Osteoblast (primary cell): Measurements from ENCODE around the gene PPP3CA. TPM values are rescaled to one million over a fixed set of nuclear protein-coding genes. Genes with fewer than 3 reads are reported as not detected.

Source experiments
- DNase-seq: peaks from one replicate; pipeline ENCODE4 v3.0.0; 2011; ENCODE audit warnings: low spot score, mixed read lengths; ENCODE audit not compliant: insufficient read length; ENCODE audit errors: missing footprints
- H2AFZ ChIP-seq: 2 replicates; pipeline ENCODE4 v1.6.0; 2011; ENCODE audit warnings: mild to moderate bottlenecking, low read length
- H3K27ac ChIP-seq: 2 replicates; pipeline ENCODE4 v1.5.1; 2011; ENCODE audit warnings: mild to moderate bottlenecking, low read depth, low read length, moderate library complexity
- H3K27me3 ChIP-seq: 2 replicates; pipeline ENCODE4 v1.6.0; 2012; ENCODE audit warnings: mild to moderate bottlenecking, control low read depth, inconsistent platforms, low read length, moderate library complexity; ENCODE audit not compliant: insufficient read depth
- H3K36me3 ChIP-seq: 2 replicates; pipeline ENCODE4 v1.5.1; 2011; ENCODE audit warnings: mild to moderate bottlenecking, low read length, control low read depth, moderate library complexity; ENCODE audit not compliant: insufficient read depth
- H3K4me1 ChIP-seq: 2 replicates; pipeline ENCODE4 v1.5.1; 2011; ENCODE audit warnings: mild to moderate bottlenecking, low read length, control low read depth, moderate library complexity; ENCODE audit not compliant: insufficient read depth
- H3K4me2 ChIP-seq: 2 replicates; pipeline ENCODE4 v1.6.0; 2011; ENCODE audit warnings: mild to moderate bottlenecking, low read length; ENCODE audit not compliant: insufficient read depth
- H3K4me3 ChIP-seq: fragments of 200-600 bp; sonication (generic); 3 replicates; pipeline ENCODE4 v1.5.1; 2012; ENCODE audit warnings: mild to moderate bottlenecking, low read length, inconsistent platforms; ENCODE audit not compliant: insufficient read depth
- H3K79me2 ChIP-seq: 2 replicates; pipeline ENCODE4 v1.6.0; 2012; ENCODE audit warnings: mild to moderate bottlenecking, low read length, control low read depth, inconsistent platforms; ENCODE audit not compliant: insufficient read depth
- H3K9me3 ChIP-seq: 2 replicates; pipeline ENCODE4 v1.5.1; 2011; ENCODE audit warnings: low read depth, low read length, control low read depth
- H4K20me1 ChIP-seq: 2 replicates; pipeline ENCODE4 v1.6.0; 2012; ENCODE audit warnings: mild to moderate bottlenecking, low read length, control low read depth; ENCODE audit not compliant: insufficient read depth
- total RNA-seq: library from RNA; depleted of rRNA; stranded (reverse); fragments of >200 nt; gene quantifications from 2 replicates; pipeline ENCODE4 v1.2.3, GENCODE V29; 2012
- TF ChIP-seq, protein P1 (sequence below): IDR thresholded peaks from 2 replicates; pipeline ENCODE4 v1.5.1; 2011; ENCODE audit warnings: mild to moderate bottlenecking, low read depth, low read length, moderate library complexity; ENCODE audit errors: extremely low read depth

The PPP3CA gene
- total RNA-seq, 1 donor = 80.0 TPM

DNA sequence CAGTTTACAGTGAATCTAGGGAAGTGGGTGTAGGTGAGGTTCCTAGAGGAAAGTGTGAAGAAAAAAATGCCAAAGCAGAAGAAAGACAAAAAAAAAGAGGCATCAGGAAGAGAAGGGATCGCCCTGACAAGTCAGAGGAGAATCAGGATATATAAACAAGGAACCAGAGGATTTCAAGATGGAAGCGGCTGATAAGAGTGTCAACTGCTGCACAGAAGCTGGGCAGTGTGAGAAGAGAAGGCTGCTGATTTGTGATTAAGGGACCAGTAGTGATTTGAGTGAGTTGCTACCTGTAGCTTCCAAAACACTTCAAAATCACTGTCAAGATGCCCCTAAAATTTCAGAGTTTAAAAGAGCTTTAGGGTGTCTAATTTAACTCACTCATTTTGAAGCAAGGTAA, 258.2 kb downstream of the PPP3CA start:
- Histone ChIP-seq H3K4me3 (no peak overlapping the region), H3K9me3 (no peaks in the 10 kb centered on the region), H4K20me1 (peaks cover 3% of the 10 kb centered on the region), H3K27ac (no peak overlapping the region), H3K79me2 (no peaks in the 10 kb centered on the region), H2AFZ (no peak overlapping the region), H3K36me3 (peaks cover 11% of the 10 kb centered on the region), H3K4me2 (no peak overlapping the region), H3K4me1 (no peaks in the 10 kb centered on the region), H3K27me3 (no peaks in the 10 kb centered on the region)
- no peak for DNase-seq
- TF ChIP-seq, protein P1, sequence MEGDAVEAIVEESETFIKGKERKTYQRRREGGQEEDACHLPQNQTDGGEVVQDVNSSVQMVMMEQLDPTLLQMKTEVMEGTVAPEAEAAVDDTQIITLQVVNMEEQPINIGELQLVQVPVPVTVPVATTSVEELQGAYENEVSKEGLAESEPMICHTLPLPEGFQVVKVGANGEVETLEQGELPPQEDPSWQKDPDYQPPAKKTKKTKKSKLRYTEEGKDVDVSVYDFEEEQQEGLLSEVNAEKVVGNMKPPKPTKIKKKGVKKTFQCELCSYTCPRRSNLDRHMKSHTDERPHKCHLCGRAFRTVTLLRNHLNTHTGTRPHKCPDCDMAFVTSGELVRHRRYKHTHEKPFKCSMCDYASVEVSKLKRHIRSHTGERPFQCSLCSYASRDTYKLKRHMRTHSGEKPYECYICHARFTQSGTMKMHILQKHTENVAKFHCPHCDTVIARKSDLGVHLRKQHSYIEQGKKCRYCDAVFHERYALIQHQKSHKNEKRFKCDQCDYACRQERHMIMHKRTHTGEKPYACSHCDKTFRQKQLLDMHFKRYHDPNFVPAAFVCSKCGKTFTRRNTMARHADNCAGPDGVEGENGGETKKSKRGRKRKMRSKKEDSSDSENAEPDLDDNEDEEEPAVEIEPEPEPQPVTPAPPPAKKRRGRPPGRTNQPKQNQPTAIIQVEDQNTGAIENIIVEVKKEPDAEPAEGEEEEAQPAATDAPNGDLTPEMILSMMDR = no peak

DNA sequence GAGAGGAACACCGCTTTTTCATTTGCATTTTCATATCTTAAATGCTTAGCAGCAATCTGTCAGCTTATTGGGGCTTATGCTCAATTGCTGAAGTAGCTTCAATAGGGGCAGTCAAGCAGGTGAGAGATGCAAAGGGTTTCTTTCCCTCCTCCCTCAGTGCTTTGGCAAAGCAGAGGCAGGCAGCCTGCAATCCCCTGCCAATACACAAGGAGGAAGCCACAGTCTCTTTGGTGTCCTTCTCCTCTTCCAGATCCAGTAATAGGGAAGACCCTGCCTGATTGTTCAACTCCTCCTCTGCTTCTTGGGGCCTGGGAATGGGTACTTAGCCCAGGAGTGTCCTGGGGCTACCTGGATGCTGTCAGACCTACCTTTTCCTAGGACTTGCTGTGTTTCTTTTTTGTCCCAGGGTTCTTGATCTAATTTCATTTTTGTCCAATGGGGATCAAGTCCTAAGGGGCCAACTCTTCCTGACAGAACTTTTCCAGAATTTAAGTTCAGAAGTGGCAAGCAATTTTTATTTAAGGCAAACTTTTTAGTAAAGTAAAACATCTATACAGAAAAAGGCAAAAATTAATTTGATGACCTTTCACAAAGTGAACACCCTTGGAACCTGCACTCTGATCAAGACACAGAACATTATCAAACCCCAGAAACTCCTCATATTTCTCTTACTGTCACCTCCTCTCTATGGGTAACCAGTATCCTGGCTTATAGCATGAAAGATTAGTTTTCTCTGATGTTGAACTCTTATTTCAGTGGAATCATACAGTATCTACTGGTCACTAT, 260.3 kb downstream of the PPP3CA start:
- no peak overlapping the region for H3K4me3 ChIP-seq
- no peaks in the 10 kb centered on the region for H3K79me2 ChIP-seq
- H2AFZ ChIP-seq = no peak overlapping the region
- no peaks in the 10 kb centered on the region for H3K27me3 ChIP-seq
- H3K9me3 ChIP-seq = no peaks in the 10 kb centered on the region
- TF ChIP-seq, protein P1 = peak; percentile 23
- no peaks in the 10 kb centered on the region for H3K4me1 ChIP-seq
- peak; percentile 0 for DNase-seq
- H4K20me1 ChIP-seq = peaks cover 3% of the 10 kb centered on the region
- H3K27ac ChIP-seq = no peak overlapping the region
- peaks cover 11% of the 10 kb centered on the region for H3K36me3 ChIP-seq
- no peak overlapping the region for H3K4me2 ChIP-seq

DNA sequence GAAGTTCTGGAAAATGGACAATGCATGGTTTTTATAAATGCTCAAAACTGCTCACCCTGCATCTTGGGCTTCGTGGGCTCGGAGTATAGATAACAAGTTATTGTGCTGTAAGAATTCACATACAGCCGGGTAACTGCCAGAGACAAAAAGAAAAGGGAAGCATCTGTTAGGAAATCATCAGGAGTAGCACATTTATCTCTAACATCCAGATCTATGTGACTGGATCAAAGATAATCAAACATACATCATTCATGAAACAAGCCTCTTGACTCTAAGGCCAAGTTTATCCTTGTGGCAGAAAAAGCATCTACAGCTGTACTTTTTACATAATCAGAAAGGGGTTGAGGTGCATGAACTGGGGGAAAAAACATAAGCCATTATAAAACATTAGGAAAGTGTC, 264.2 kb downstream of the PPP3CA start:
- H3K4me2 ChIP-seq = no peak overlapping the region
- no peaks in the 10 kb centered on the region for H3K79me2 ChIP-seq
- TF ChIP-seq, protein P1 = no peak
- no peak for DNase-seq
- H3K27ac ChIP-seq = no peak overlapping the region
- no peaks in the 10 kb centered on the region for H3K9me3 ChIP-seq
- no peak overlapping the region for H3K4me3 ChIP-seq
- H3K27me3 ChIP-seq = no peaks in the 10 kb centered on the region
- no peaks in the 10 kb centered on the region for H4K20me1 ChIP-seq
- peaks cover 14% of the 10 kb centered on the region for H3K36me3 ChIP-seq
- H2AFZ ChIP-seq = no peak overlapping the region
- no peaks in the 10 kb centered on the region for H3K4me1 ChIP-seq

DNA sequence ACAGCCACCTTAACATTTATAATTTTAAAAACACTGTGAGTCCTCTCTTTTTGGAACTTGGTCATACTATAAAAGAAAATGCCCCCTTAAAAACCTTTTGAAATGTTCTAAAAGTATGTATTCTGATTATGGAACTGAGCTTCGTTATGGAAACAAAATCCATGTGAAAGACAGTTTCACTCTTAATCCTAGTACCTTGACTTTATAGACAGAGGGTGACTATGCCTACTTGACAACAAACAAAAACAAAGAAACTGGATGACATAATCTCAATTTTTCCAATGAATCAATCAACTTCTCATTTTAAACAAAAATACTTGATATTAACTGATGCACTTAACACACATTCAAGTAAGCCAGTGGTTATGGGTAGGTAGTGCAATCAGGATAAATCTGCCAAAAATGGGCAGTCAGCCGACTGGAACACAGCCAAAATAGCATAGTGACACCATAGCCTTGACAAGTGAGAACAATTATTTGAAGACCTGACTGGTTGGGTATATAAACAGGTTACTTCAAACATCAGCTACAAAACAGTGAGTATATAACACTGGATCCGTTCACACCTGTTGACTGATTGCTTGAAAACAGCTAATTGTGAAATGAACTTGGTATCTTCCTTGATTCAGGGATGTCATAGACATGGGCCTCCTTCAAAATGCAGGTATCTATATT, 265.5 kb downstream of the PPP3CA start:
- no peak overlapping the region for H3K4me3 ChIP-seq
- TF ChIP-seq, protein P1 = no peak
- no peak overlapping the region for H3K27ac ChIP-seq
- H2AFZ ChIP-seq = no peak overlapping the region
- H3K27me3 ChIP-seq = no peaks in the 10 kb centered on the region
- H3K9me3 ChIP-seq = no peaks in the 10 kb centered on the region
- H4K20me1 ChIP-seq = no peaks in the 10 kb centered on the region
- no peaks in the 10 kb centered on the region for H3K79me2 ChIP-seq
- peaks cover 9% of the 10 kb centered on the region for H3K36me3 ChIP-seq
- no peak for DNase-seq
- H3K4me2 ChIP-seq = no peak overlapping the region
- H3K4me1 ChIP-seq = no peaks in the 10 kb centered on the region
